GM12892 (cell line): ENCODE measurements around the gene G6PC2.

ENCODE experiments used
- POLR2A ChIP-seq: IDR thresholded peaks from 2 replicates; pipeline ENCODE4 v1.6.1; 2011; ENCODE audit warnings: low read depth, low read length, control low read depth
- TAF1 ChIP-seq: IDR thresholded peaks from 2 replicates; pipeline ENCODE4 v1.6.1; 2011; ENCODE audit warnings: low read depth, mild to moderate bottlenecking, control low read depth, low read length, borderline replicate concordance

- TF ChIP-seq TAF1 (no peak), POLR2A (no peak)
Measured at GRCh38 chr2:168894720-168895119, 6.4 kb upstream of the G6PC2 start.
